ENCODE data around the gene APBB2. TPM values are rescaled to one million over a fixed set of nuclear protein-coding genes. Genes with fewer than 3 reads are reported as not detected.

Gene APBB2
- total RNA-seq (100 to 1,000 TPM in 1 of 2 donors, 10 to 100 TPM in 1; 99.8 to 101 TPM), polyA plus RNA-seq (10 to 100 TPM; 22.7 to 28.9 TPM)
- long read RNA-seq, donor 1, full-length matches to known transcripts = 22 of 98 reads
- long read RNA-seq, donor 1, partial matches to known transcripts = 15 of 98 reads
- long read RNA-seq, donor 1, other reads (novel, unspliced or antisense) = 61 of 98 reads
- long read RNA-seq, donor 2, full-length matches to known transcripts = 4 of 63 reads
- long read RNA-seq, donor 2, partial matches to known transcripts = 8 of 63 reads
- long read RNA-seq, donor 2, other reads (novel, unspliced or antisense) = 51 of 63 reads

DNA sequence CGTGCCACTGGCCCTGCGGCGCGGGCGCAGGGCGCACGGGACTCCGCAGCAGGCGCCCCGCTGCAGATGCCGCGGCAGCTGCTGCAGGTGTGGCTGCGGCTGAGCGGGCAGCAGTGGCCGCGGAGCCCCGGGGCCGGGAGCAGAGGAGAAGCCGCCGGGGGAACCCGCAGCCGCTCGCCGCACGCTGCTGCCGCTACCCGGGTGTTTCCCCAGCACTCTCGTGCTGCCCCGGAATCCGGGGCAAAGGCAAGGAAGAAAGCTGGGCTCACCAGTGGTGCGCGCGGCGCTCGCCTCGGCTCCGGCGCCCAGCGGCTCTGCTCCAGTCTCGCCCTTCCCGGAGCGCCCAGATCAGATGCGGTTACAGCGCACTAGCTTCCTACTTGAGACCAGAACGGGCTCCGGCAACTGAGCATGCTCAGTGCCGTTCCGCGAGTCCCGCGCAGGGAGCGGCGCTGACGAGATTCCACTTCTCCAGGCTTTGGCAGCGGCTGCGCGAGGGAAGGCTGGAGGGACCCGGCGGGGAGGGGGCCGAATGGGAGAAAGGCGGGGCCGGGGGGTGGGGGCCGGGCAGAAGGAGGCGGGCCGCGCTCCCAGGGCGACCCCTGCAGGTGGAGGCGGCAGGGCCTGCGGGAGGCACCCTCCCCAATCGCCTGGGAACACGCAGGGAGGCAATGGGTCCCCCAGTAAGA lies at the start of gene APBB2:
Gene APBB2 (minus strand): TSS at position 407 of the 689 bp plus-strand sequence. CDS start 181,288 bp downstream, outside the sequence.
- Histone ChIP-seq H3K36me3 (ENCODE audit: control insufficient read depth in 1 of 2, insufficient read depth in 2 of 2, low read length in 1 of 2) (no peaks in the 10 kb centered on the region), H3K27ac (ENCODE audit: low read depth in 1 of 2, low read length in 2 of 2) (peak within 1 kb of the TSS; percentile 51 to 73), H3K4me1 (ENCODE audit: control insufficient read depth in 1 of 2, insufficient read depth in 2 of 2, low read length in 2 of 2) (no peaks in the 10 kb centered on the region), H3K4me3 (ENCODE audit: low read length in 2 of 2) (peak within 1 kb of the TSS; percentile 71 to 92), H3K27me3 (ENCODE audit: control insufficient read depth in 1 of 2, insufficient read depth in 2 of 2, low read length in 1 of 2) (no peaks in the 10 kb centered on the region), H3K9me3 (ENCODE audit: control insufficient read depth, low read length) (no peaks in the 10 kb centered on the region)
- 0 to 1% methylated on average over 47 to 71 of the region's 71 CpGs for WGBS, 2 donors
- intact Hi-C loops (cut with DNase I) = loop anchor here (2.0 to 10.0 kb wide), 7 partner anchors 37 to 459 kb away; no protein-coding TSS in a partner anchor
- peak; percentile 94 for ATAC-seq (ENCODE audit: low FRiP score)
- DNase-seq = peak; percentile 96 to 97

DNA sequence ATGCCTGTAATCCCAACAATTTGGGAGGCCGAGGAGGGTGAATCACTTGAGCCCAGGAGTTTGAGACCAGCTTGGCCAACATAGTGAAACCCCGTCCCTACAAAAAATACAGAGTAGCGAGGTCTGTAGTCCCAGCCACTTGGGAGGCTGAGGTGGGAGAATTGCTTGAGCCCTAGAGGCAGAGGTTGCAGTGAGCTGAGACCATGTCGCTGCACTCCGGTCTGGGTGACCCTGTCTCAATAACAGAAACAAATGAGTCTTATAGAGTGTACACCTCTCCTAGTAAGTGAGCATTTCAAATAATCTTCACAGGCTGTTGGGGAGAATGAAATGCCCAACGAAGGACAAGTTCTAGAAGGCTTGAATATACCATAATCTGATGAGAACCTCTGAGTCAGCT lies 47.9 kb upstream of the APBB2 start:
- no peaks in the 10 kb centered on the region for H3K9me3 ChIP-seq (ENCODE audit: control insufficient read depth, low read length)
- intact Hi-C loops (cut with DNase I) = no loop called here
- H3K4me1 ChIP-seq (ENCODE audit: control insufficient read depth in 1 of 2, insufficient read depth in 2 of 2, low read length in 2 of 2) = no peaks in the 10 kb centered on the region
- ATAC-seq (ENCODE audit: low FRiP score) = no peak
- DNase-seq = no peak
- WGBS, 2 donors = 97 to 98% methylated on average over 6 of the region's 6 CpGs
- no peaks in the 10 kb centered on the region for H3K27me3 ChIP-seq (ENCODE audit: control insufficient read depth in 1 of 2, insufficient read depth in 2 of 2, low read length in 1 of 2)
- no peak overlapping the region for H3K27ac ChIP-seq (ENCODE audit: low read depth in 1 of 2, low read length in 2 of 2)
- peaks cover 0 to 2% of the 10 kb centered on the region in 2 donors for H3K36me3 ChIP-seq (ENCODE audit: control insufficient read depth in 1 of 2, insufficient read depth in 2 of 2, low read length in 1 of 2)
- H3K4me3 ChIP-seq (ENCODE audit: low read length in 2 of 2) = no peak overlapping the region

DNA sequence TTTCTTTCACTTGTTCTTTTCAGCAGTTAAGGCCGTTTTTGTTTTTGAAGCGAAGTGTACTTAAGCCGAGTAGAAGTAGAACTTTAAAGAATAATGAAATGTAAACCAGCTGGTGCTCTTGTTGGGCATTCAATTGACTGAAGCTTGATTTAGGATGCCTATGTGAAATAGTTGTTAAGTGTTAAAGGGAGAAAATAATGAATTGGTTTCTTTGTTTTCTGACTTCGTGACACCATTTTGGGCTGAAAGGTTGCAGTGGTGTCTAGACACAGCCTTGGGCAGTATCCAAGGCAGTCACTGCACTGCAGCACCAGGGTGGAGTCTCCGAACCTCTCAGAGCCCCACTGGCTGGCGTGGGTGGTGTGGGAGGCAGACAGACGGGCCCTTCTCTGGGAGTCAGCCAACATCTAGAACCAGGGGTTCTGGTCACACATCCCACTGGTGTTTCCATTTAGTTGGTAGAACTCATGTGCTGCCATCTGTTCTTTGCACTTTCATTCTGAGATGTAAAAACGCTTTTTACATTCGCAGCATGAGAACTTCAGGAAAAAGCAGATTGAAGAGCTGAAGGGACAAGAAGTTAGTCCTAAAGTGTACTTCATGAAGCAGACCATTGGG lies 45.9 kb upstream of the APBB2 start:
- WGBS, 2 donors = 92 to 94% methylated on average over 9 of the region's 9 CpGs
- no peak overlapping the region for H3K4me3 ChIP-seq (ENCODE audit: low read length in 2 of 2)
- no peak for ATAC-seq (ENCODE audit: low FRiP score)
- peaks cover 0 to 1% of the 10 kb centered on the region in 2 donors for H3K4me1 ChIP-seq (ENCODE audit: control insufficient read depth in 1 of 2, insufficient read depth in 2 of 2, low read length in 2 of 2)
- no peak for DNase-seq
- H3K27me3 ChIP-seq (ENCODE audit: control insufficient read depth in 1 of 2, insufficient read depth in 2 of 2, low read length in 1 of 2) = no peaks in the 10 kb centered on the region
- H3K27ac ChIP-seq (ENCODE audit: low read depth in 1 of 2, low read length in 2 of 2) = no peak overlapping the region
- peaks cover 0 to 2% of the 10 kb centered on the region in 2 donors for H3K36me3 ChIP-seq (ENCODE audit: control insufficient read depth in 1 of 2, insufficient read depth in 2 of 2, low read length in 1 of 2)
- intact Hi-C loops (cut with DNase I) = no loop called here
- no peaks in the 10 kb centered on the region for H3K9me3 ChIP-seq (ENCODE audit: control insufficient read depth, low read length)

DNA sequence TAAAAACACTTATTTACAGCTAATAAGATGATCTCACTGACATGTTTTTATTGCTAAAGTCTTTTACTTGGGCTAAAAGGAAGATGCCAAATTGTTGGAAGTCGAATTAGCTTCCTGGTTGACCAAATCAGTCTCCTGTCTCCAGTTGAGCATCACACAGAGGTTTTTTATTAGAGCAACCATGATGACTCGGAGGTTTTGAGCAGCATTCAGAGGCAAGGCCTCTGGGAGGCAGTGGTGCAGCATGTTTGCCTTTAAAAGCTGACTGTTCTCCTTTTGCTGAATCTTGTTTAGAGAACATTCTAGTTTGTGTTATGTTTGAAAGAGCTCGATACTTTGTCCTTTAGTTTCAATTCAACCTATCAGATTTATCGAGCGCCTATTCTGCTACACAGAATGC lies 44.4 kb upstream of the APBB2 start:
- intact Hi-C loops (cut with DNase I) = no loop called here
- WGBS, 2 donors = 51 to 54% methylated on average over 5 of the region's 5 CpGs
- Histone ChIP-seq H3K27me3 (ENCODE audit: control insufficient read depth in 1 of 2, insufficient read depth in 2 of 2, low read length in 1 of 2) (no peaks in the 10 kb centered on the region), H3K4me1 (ENCODE audit: control insufficient read depth in 1 of 2, insufficient read depth in 2 of 2, low read length in 2 of 2) (peaks cover 0 to 1% of the 10 kb centered on the region in 2 donors), H3K9me3 (ENCODE audit: control insufficient read depth, low read length) (no peaks in the 10 kb centered on the region), H3K27ac (ENCODE audit: low read depth in 1 of 2, low read length in 2 of 2) (no peak overlapping the region), H3K4me3 (ENCODE audit: low read length in 2 of 2) (no peak overlapping the region), H3K36me3 (ENCODE audit: control insufficient read depth in 1 of 2, insufficient read depth in 2 of 2, low read length in 1 of 2) (no peaks in the 10 kb centered on the region)
- ATAC-seq (ENCODE audit: low FRiP score) (no peak), DNase-seq (no peak)

DNA sequence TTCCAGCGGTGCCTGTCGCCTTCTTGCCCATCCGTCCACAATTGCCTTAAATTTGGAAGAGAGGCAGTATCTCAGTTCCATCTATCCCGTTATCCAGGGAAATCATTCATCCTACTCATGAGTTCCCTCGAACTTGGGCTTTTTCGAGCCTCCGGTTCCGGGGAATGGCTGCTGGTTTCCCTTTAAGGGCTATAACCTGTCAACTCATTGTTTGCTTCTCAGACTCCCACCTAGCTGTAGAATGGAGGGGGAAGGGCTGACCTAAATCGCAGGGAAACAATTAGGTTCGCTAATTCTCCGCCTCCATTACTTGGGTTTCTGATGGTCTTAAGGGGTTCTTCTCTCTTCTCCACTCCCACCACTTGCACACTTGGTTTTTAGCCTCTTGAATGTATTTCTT lies 43.6 kb upstream of the APBB2 start:
- no peaks in the 10 kb centered on the region for H3K9me3 ChIP-seq (ENCODE audit: control insufficient read depth, low read length)
- peaks cover 0 to 1% of the 10 kb centered on the region in 2 donors for H3K4me1 ChIP-seq (ENCODE audit: control insufficient read depth in 1 of 2, insufficient read depth in 2 of 2, low read length in 2 of 2)
- DNase-seq (no peak), ATAC-seq (ENCODE audit: low FRiP score) (no peak)
- no peaks in the 10 kb centered on the region for H3K27me3 ChIP-seq (ENCODE audit: control insufficient read depth in 1 of 2, insufficient read depth in 2 of 2, low read length in 1 of 2)
- H3K27ac ChIP-seq (ENCODE audit: low read depth in 1 of 2, low read length in 2 of 2) = no peak overlapping the region
- H3K4me3 ChIP-seq (ENCODE audit: low read length in 2 of 2) = peak overlapping the region in 1 of 2 donors; percentile 51
- intact Hi-C loops (cut with DNase I) = no loop called here
- 53 to 58% methylated on average over 11 of the region's 11 CpGs for WGBS, 2 donors
- H3K36me3 ChIP-seq (ENCODE audit: control insufficient read depth in 1 of 2, insufficient read depth in 2 of 2, low read length in 1 of 2) = no peaks in the 10 kb centered on the region

DNA sequence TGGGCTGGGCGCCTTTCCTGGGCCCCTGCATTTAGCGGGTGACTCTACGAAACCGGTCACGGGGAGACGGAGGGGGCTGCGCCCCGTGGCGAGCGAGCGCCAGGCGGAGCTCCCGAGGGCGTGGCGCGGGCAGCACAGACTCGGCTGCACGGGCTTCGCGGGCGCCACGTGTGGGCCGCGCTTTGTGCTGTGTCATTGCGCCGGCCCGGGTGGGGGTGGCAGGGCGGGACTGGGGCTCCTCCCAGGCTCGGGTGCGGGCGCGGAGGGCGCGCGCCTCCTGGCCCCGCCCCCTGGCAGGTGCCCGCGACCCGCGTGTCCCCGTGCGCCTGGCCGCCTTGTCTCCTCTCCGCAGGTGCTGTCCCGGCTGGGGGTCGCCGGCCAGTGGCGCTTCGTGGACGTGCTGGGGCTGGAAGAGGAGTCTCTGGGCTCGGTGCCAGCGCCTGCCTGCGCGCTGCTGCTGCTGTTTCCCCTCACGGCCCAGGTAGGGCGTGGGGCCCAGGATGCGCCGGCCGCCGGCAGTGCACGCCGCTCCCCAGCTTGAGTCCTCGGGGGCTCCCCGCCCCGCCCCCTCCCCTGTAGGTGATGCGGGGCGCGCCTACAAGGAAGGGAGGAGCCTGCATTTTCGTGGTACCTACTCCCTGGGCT lies 43.0 kb upstream of the APBB2 start:
- peaks cover 0 to 1% of the 10 kb centered on the region in 2 donors for H3K4me1 ChIP-seq (ENCODE audit: control insufficient read depth in 1 of 2, insufficient read depth in 2 of 2, low read length in 2 of 2)
- peak; percentile 56 to 86 for DNase-seq
- no peaks in the 10 kb centered on the region for H3K36me3 ChIP-seq (ENCODE audit: control insufficient read depth in 1 of 2, insufficient read depth in 2 of 2, low read length in 1 of 2)
- peak overlapping the region; percentile 51 to 67 for H3K4me3 ChIP-seq (ENCODE audit: low read length in 2 of 2)
- no peaks in the 10 kb centered on the region for H3K9me3 ChIP-seq (ENCODE audit: control insufficient read depth, low read length)
- intact Hi-C loops (cut with DNase I) = no loop called here
- H3K27ac ChIP-seq (ENCODE audit: low read depth in 1 of 2, low read length in 2 of 2) = no peak overlapping the region
- no peaks in the 10 kb centered on the region for H3K27me3 ChIP-seq (ENCODE audit: control insufficient read depth in 1 of 2, insufficient read depth in 2 of 2, low read length in 1 of 2)
- peak; percentile 69 for ATAC-seq (ENCODE audit: low FRiP score)
- 1 to 2% methylated on average over 60 to 69 of the region's 69 CpGs for WGBS, 2 donors

DNA sequence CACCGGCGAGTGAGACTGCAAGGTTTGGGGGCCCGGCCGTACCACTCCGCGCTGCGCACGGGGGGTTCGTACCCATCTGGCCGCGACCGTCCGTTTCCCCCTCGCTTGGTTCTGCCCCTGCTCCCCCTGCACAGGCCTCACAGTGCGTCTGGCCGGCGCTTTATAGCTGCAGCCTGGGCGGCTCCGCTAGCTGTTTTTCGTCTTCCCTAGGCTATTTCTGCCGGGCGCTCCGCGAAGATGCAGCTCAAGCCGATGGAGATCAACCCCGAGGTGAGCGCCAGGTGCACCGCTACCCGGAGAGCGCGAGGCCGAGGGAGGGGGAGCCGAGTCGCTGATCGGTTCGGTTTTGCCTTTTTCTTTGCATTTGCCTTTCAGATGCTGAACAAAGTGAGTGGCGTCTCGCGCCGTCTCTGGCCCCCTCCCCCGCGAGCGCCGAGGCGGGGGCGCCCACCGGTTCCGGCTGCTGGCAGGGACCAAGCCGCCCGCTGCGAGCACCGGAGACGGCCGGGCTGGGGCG lies 42.5 kb upstream of the APBB2 start, which contains the start of gene UCHL1:
Gene UCHL1 (plus strand): TSS at position 189 of the 517 bp plus-strand sequence. CDS start 49 bp downstream, at position 238.
- Histone ChIP-seq H3K36me3 (ENCODE audit: control insufficient read depth in 1 of 2, insufficient read depth in 2 of 2, low read length in 1 of 2) (no peaks in the 10 kb centered on the region), H3K9me3 (ENCODE audit: control insufficient read depth, low read length) (no peaks in the 10 kb centered on the region), H3K4me1 (ENCODE audit: control insufficient read depth in 1 of 2, insufficient read depth in 2 of 2, low read length in 2 of 2) (peaks cover 0 to 1% of the 10 kb centered on the region in 2 donors), H3K27ac (ENCODE audit: low read depth in 1 of 2, low read length in 2 of 2) (no peak within 1 kb of the TSS), H3K4me3 (ENCODE audit: low read length in 2 of 2) (peak within 1 kb of the TSS; percentile 51 to 67), H3K27me3 (ENCODE audit: control insufficient read depth in 1 of 2, insufficient read depth in 2 of 2, low read length in 1 of 2) (no peaks in the 10 kb centered on the region)
- ATAC-seq (ENCODE audit: low FRiP score) (peak; percentile 74), DNase-seq (peak; percentile 55 to 81)
- intact Hi-C loops (cut with DNase I) = no loop called here
- 1% methylated on average over 53 to 55 of the region's 55 CpGs for WGBS, 2 donors

DNA sequence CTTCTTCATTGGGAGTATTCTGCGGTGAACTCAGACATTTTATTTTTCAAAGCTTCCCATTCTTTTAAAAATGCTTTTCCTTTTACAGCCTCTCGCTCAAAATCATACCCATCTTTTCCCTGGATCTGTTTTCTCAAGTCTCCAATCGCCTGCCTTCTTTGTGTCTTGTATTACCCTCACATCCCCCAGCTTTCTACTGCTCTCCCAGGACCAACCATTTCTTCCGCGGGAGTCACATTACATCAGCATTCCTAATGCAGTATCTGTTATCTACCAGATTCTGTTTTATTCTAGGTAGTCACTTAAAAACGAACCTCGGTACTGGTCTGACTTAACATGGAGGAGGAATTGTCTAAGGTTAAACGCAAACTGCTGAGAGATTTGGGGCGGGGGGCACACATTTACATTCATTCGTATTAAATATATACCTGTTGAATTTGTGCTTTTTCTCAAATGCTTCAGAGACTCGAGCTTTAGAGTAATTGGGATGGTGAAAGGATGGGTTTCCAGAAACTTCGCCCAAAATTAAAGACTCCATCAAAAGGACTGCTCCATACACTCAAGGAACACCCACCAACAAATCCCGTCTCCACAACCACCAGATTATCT lies 41.9 kb upstream of the APBB2 start:
- DNase-seq (no peak), ATAC-seq (ENCODE audit: low FRiP score) (no peak)
- WGBS, 2 donors = 44 to 48% methylated on average over 13 of the region's 13 CpGs
- H3K27ac ChIP-seq (ENCODE audit: low read depth in 1 of 2, low read length in 2 of 2) = no peak overlapping the region
- H3K9me3 ChIP-seq (ENCODE audit: control insufficient read depth, low read length) = no peaks in the 10 kb centered on the region
- H3K27me3 ChIP-seq (ENCODE audit: control insufficient read depth in 1 of 2, insufficient read depth in 2 of 2, low read length in 1 of 2) = no peaks in the 10 kb centered on the region
- H3K36me3 ChIP-seq (ENCODE audit: control insufficient read depth in 1 of 2, insufficient read depth in 2 of 2, low read length in 1 of 2) = no peaks in the 10 kb centered on the region
- H3K4me1 ChIP-seq (ENCODE audit: control insufficient read depth in 1 of 2, insufficient read depth in 2 of 2, low read length in 2 of 2) = peaks cover 0 to 1% of the 10 kb centered on the region in 2 donors
- intact Hi-C loops (cut with DNase I) = no loop called here
- peak overlapping the region in 1 of 2 donors; percentile 67 for H3K4me3 ChIP-seq (ENCODE audit: low read length in 2 of 2)
